B cell (primary cell): ENCODE data around the gene ARHGAP18. TPM values are rescaled to one million over a fixed set of nuclear protein-coding genes. Genes with fewer than 3 reads are reported as not detected.

ENCODE experiments used
- ATAC-seq: fragments of 200-7000 bp; cut with Tn5 transposase; one replicate; pipeline ENCODE4 v1.10.0; 2021; ENCODE audit warnings: low read depth, mild to moderate bottlenecking, moderate number of reproducible peaks, moderate library complexity
- CTCF ChIA-PET: fragments of 350-600 bp; sonication (Branson Sonifier 250); formaldehyde crosslinking; loops from one replicate; lab custom pipeline; 2021; ENCODE audit warnings: antibody characterized with exemption, inconsistent platforms; lab: Charles Lee
- POLR2A ChIA-PET: fragments of 350-600 bp; sonication (Branson Sonifier 250); formaldehyde crosslinking; loops from one replicate; lab custom pipeline; 2021; ENCODE audit warnings: antibody characterized with exemption; lab: Charles Lee
- DNase-seq: peaks from one replicate; pipeline ENCODE4 v3.0.0; 2013
- H2AFZ ChIP-seq: 2 replicates; pipeline ENCODE4 v1.6.1; 2012; ENCODE audit warnings: mild to moderate bottlenecking, low read depth, low read length; ENCODE audit not compliant: insufficient read depth, poor library complexity, severe bottlenecking
- H3K27ac ChIP-seq, 2 donors: 1 replicate in 1 of 2; 2 replicates in 1 of 2; pipeline ENCODE4 v1.5.1; 2012 to 2013; ENCODE audit warnings: low read length in 2 of 2, mild to moderate bottlenecking in 2 of 2, moderate library complexity in 1 of 2
- H3K27me3 ChIP-seq, 4 experiments: fragments of 200-600 bp in 1 of 4; sonication (generic) in 1 of 4; replicated peaks in 1 of 4; 1 replicate in 2 of 4; 2 replicates in 2 of 4; pipeline versions ENCODE4 v1.6.1 to v1.7.0; 2013 to 2016; ENCODE audit warnings: low read length in 3 of 4, mild to moderate bottlenecking in 2 of 4, mixed read lengths in 1 of 4, moderate library complexity in 1 of 4; ENCODE audit not compliant: insufficient read depth in 4 of 4, control insufficient read depth in 3 of 4; ENCODE audit errors: control extremely low read depth in 1 of 4
- H3K36me3 ChIP-seq, 2 experiments: replicated peaks in 1 of 2; 1 replicate in 1 of 2; 2 replicates in 1 of 2; pipeline versions ENCODE4 v1.6.1 to v1.7.1; 2013; ENCODE audit warnings: low read length in 1 of 2; ENCODE audit not compliant: insufficient read depth in 2 of 2, control insufficient read depth in 1 of 2; ENCODE audit errors: control extremely low read depth in 1 of 2, extremely low read depth in 1 of 2
- H3K4me1 ChIP-seq, 2 donors: fragments of 200-600 bp in 1 of 2; sonication (generic) in 1 of 2; 1 replicate in 1 of 2; 2 replicates in 1 of 2; pipeline versions ENCODE4 v1.5.1 to v1.6.1; 2013 to 2017; ENCODE audit warnings: low read length in 2 of 2; ENCODE audit not compliant: control insufficient read depth in 2 of 2, insufficient read depth in 2 of 2
- H3K4me2 ChIP-seq: replicated peaks from 2 replicates; pipeline ENCODE3; 2012; ENCODE audit warnings: mild to moderate bottlenecking, low read depth, low read length; ENCODE audit not compliant: poor library complexity, severe bottlenecking
- H3K4me3 ChIP-seq, 5 experiments: fragments of 200-600 bp in 1 of 5; sonication (generic) in 1 of 5; 1 replicate in 3 of 5; 2 replicates in 2 of 5; pipeline versions ENCODE4 v1.5.1 to v1.7.0; 2011 to 2016; ENCODE audit warnings: low read length in 4 of 5, mild to moderate bottlenecking in 4 of 5, low read depth in 2 of 5, control low read depth in 1 of 5, moderate library complexity in 1 of 5; ENCODE audit not compliant: insufficient read depth in 1 of 5; ENCODE audit errors: control extremely low read depth in 1 of 5, extremely low read depth in 1 of 5
- H3K79me2 ChIP-seq: fragments of 200-600 bp; sonication (generic); one replicate; pipeline ENCODE4 v1.6.0; 2016; ENCODE audit warnings: low read length; ENCODE audit not compliant: control insufficient read depth, insufficient read depth
- H3K9ac ChIP-seq: fragments of 200-600 bp; sonication (generic); 2 replicates; pipeline ENCODE4 v1.6.1; 2017; ENCODE audit warnings: mild to moderate bottlenecking, low read length, moderate library complexity
- H3K9me3 ChIP-seq, 3 donors: one replicate each; pipeline versions ENCODE4 v1.6.1 to v1.7.1; 2013; ENCODE audit warnings: low read length in 2 of 3; ENCODE audit not compliant: control insufficient read depth in 2 of 3, insufficient read depth in 1 of 3; ENCODE audit errors: control extremely low read depth in 1 of 3
- H4K20me1 ChIP-seq: 2 replicates; pipeline ENCODE4 v1.6.0; 2012; ENCODE audit warnings: mild to moderate bottlenecking, low read length; ENCODE audit not compliant: insufficient read depth, control insufficient read depth, poor library complexity, severe bottlenecking
- H3K27ac Mint-ChIP-seq: one replicate; pipeline ENCODE4 v1.8.0; 2021; ENCODE audit warnings: mixed read lengths
- H3K27me3 Mint-ChIP-seq: one replicate; pipeline ENCODE4 v1.8.0; 2021; ENCODE audit warnings: mixed read lengths
- H3K4me1 Mint-ChIP-seq: one replicate; pipeline ENCODE4 v1.8.0; 2021; ENCODE audit warnings: mixed read lengths
- H3K4me3 Mint-ChIP-seq: one replicate; pipeline ENCODE4 v1.8.0; 2021; ENCODE audit warnings: mixed read lengths
- H3K9me3 Mint-ChIP-seq: one replicate; pipeline ENCODE4 v1.8.0; 2022; ENCODE audit warnings: mixed read lengths; ENCODE audit not compliant: insufficient read depth
- EZH2 ChIP-seq: IDR thresholded peaks from 2 replicates; pipeline ENCODE4 v1.6.1; 2012; ENCODE audit warnings: borderline replicate concordance, low read depth, mild to moderate bottlenecking, moderate library complexity, low read length; ENCODE audit not compliant: insufficient read depth, poor library complexity, severe bottlenecking
- WGBS: methylation state at CpG from one replicate; pipeline ENCODE4 v1.1.5; 2013; ENCODE audit warnings: missing lambda C conversion rate; ENCODE audit not compliant: insufficient coverage; 5-methylcytosine and 5-hydroxymethylcytosine counted together
- intact Hi-C: fragments of 100-400 bp; cut with micrococcal nuclease; formaldehyde crosslinking; loops from one replicate; pipeline ENCODE4 v1.10.0; 2022
- polyA plus RNA-seq: library from polyadenylated mRNA; depleted of rRNA; stranded (reverse); fragments of >200 nt; gene quantifications from 2 replicates; pipeline ENCODE4 v1.2.3, GENCODE V29; 2012
- total RNA-seq, 2 donors: library from RNA; stranded (reverse); fragments of 120-200 nt in 1 of 2; gene quantifications; 1 replicate in 1 of 2; 2 replicates in 1 of 2; pipeline versions ENCODE4 v1.2.3 to v1.2.4, GENCODE V29; 2013 to 2022
- TF ChIP-seq, protein P1 (sequence below): fragments of 200-600 bp; IDR thresholded peaks from one replicate; pipeline ENCODE4 v1.8.0; 2022; ENCODE audit warnings: antibody characterized with exemption, mild to moderate bottlenecking

ARHGAP18 gene
- total and polyA plus RNA-seq, 2 donors (not counting 1 experiment from before 2014, with no cell fraction given): 0.95 to 3.9 TPM

- Mint-ChIP-seq H3K4me1 (peaks cover 21% of the 10 kb centered on the region), H3K27me3 (no peaks in the 10 kb centered on the region), H3K27ac (no peak overlapping the region), H3K9me3 (peaks cover 2% of the 10 kb centered on the region), H3K4me3 (no peak overlapping the region)
- H3K36me3 ChIP-seq: no peaks in the 10 kb centered on the region
- H3K9ac ChIP-seq: no peak overlapping the region
- no peak for DNase-seq
- no peaks in the 10 kb centered on the region for H3K9me3 ChIP-seq
- H3K27me3 ChIP-seq: no peaks in the 10 kb centered on the region
- ChIA-PET CTCF (interaction anchor here (1.2 to 7.1 kb wide), 3 partner anchors 13 to 77 kb away, joined by 4 to 46 read pairs (median 4); no protein-coding TSS in a partner anchor), POLR2A (no interaction called here)
- 100% methylated on average over 2 of the region's 5 CpGs for WGBS
- peaks cover 4% of the 10 kb centered on the region for H3K79me2 ChIP-seq
- H2AFZ ChIP-seq: no peak overlapping the region
- TF ChIP-seq, protein P1, sequence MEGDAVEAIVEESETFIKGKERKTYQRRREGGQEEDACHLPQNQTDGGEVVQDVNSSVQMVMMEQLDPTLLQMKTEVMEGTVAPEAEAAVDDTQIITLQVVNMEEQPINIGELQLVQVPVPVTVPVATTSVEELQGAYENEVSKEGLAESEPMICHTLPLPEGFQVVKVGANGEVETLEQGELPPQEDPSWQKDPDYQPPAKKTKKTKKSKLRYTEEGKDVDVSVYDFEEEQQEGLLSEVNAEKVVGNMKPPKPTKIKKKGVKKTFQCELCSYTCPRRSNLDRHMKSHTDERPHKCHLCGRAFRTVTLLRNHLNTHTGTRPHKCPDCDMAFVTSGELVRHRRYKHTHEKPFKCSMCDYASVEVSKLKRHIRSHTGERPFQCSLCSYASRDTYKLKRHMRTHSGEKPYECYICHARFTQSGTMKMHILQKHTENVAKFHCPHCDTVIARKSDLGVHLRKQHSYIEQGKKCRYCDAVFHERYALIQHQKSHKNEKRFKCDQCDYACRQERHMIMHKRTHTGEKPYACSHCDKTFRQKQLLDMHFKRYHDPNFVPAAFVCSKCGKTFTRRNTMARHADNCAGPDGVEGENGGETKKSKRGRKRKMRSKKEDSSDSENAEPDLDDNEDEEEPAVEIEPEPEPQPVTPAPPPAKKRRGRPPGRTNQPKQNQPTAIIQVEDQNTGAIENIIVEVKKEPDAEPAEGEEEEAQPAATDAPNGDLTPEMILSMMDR: no peak
- TF ChIP-seq EZH2: no peak
- no peak overlapping the region for H3K4me2 ChIP-seq
- H4K20me1 ChIP-seq: no peaks in the 10 kb centered on the region
- H3K4me3 ChIP-seq: no peak overlapping the region
- ATAC-seq: no peak
- intact Hi-C loops: loop anchor here (10.0 kb wide), 1 partner anchor 51 kb away; no protein-coding TSS in a partner anchor
- H3K27ac ChIP-seq: no peak overlapping the region
- H3K4me1 ChIP-seq: peaks cover 12 to 14% of the 10 kb centered on the region in 2 donors
Measured at GRCh38 chr6:129675669-129676472, 34.1 kb downstream of the ARHGAP18 start.

GRCh38 chr6:129673748-129674147 lies 36.2 kb downstream of the ARHGAP18 start:
- ChIA-PET CTCF (interaction anchor here (1.0 to 7.1 kb wide), 5 partner anchors 10 to 263 kb away, joined by 3 to 46 read pairs (median 3); no protein-coding TSS in a partner anchor), POLR2A (no interaction called here)
- no peak overlapping the region for H3K4me3 ChIP-seq
- no peaks in the 10 kb centered on the region for H4K20me1 ChIP-seq
- no peak overlapping the region for H3K27ac ChIP-seq
- Mint-ChIP-seq H3K27ac (no peak overlapping the region), H3K27me3 (no peaks in the 10 kb centered on the region), H3K4me1 (peaks cover 21% of the 10 kb centered on the region), H3K4me3 (no peak overlapping the region), H3K9me3 (peaks cover 2% of the 10 kb centered on the region)
- intact Hi-C loops: loop anchor here (2.0 to 10.0 kb wide), 4 partner anchors 39 to 441 kb away; partner anchors contain the start of gene ARHGAP18
- H3K4me2 ChIP-seq: no peak overlapping the region
- ATAC-seq (no peak), DNase-seq (no peak)
- no peaks in the 10 kb centered on the region for H3K9me3 ChIP-seq
- H3K27me3 ChIP-seq: no peaks in the 10 kb centered on the region
- H3K36me3 ChIP-seq: no peaks in the 10 kb centered on the region
- H3K4me1 ChIP-seq: peaks cover 12 to 14% of the 10 kb centered on the region in 2 donors
- H2AFZ ChIP-seq: no peak overlapping the region
- peaks cover 4% of the 10 kb centered on the region for H3K79me2 ChIP-seq
- H3K9ac ChIP-seq: no peak overlapping the region
- TF ChIP-seq, protein P1: no peak
- TF ChIP-seq EZH2: no peak
